Renal cortex interstitium (tissue), 3 donors: ENCODE measurements around the gene APELA. TPM values are rescaled to one million over a fixed set of nuclear protein-coding genes. Genes with fewer than 3 reads are reported as not detected.

Experiments
- polyA plus RNA-seq, 3 donors: library from polyadenylated mRNA; unstranded; fragments of 120-200 nt; gene quantifications; one replicate each; pipeline ENCODE4 v1.2.1, GENCODE V29; 2013; ENCODE audit not compliant: insufficient read length in 3 of 3

APELA gene
- polyA plus RNA-seq, 3 donors, result 10.2 to 11.7 (median 10.3) TPM

Other genes starting within 250 kb of the APELA start
- under 1 TPM; 0.21 to 0.70 (median 0.29) TPM for gene SMIM31, start 123.0 kb upstream of the APELA start, polyA plus RNA-seq
- gene TRIM61, start 100.5 kb downstream of the APELA start, polyA plus RNA-seq, result 1 to 10 TPM; 2.8 to 3.9 (median 2.9) TPM
- under 1 TPM in 1 of 3 donors, not detected in 2; 0.09 TPM for gene TRIM60, start 154.8 kb downstream of the APELA start, polyA plus RNA-seq
- gene TRIM75, start 176.7 kb downstream of the APELA start, polyA plus RNA-seq, result under 1 TPM in 2 of 3 donors, not detected in 1; 0.06 to 0.11 TPM
- gene TMEM192, start 235.7 kb downstream of the APELA start, polyA plus RNA-seq, result 10 to 100 TPM; 30.4 to 36.7 (median 33.3) TPM